GM20000 (cell line): ENCODE measurements around the gene RSPH3.
"Not testable (repeated sequence)": the region's sequence is repeated elsewhere in the genome, so short reads cannot be mapped to it uniquely, and the experiment has no call there.

Experiments
- DNase-seq: peaks from one replicate; pipeline ENCODE4 v3.0.0; 2012; ENCODE audit warnings: low spot score
- TF ChIP-seq, protein P1 (sequence below): IDR thresholded peaks from 2 replicates; pipeline ENCODE4 v1.5.1; 2012; ENCODE audit warnings: mild to moderate bottlenecking, control low read depth; ENCODE audit errors: extremely low read depth, missing control alignments

The RSPH3 gene

DNA sequence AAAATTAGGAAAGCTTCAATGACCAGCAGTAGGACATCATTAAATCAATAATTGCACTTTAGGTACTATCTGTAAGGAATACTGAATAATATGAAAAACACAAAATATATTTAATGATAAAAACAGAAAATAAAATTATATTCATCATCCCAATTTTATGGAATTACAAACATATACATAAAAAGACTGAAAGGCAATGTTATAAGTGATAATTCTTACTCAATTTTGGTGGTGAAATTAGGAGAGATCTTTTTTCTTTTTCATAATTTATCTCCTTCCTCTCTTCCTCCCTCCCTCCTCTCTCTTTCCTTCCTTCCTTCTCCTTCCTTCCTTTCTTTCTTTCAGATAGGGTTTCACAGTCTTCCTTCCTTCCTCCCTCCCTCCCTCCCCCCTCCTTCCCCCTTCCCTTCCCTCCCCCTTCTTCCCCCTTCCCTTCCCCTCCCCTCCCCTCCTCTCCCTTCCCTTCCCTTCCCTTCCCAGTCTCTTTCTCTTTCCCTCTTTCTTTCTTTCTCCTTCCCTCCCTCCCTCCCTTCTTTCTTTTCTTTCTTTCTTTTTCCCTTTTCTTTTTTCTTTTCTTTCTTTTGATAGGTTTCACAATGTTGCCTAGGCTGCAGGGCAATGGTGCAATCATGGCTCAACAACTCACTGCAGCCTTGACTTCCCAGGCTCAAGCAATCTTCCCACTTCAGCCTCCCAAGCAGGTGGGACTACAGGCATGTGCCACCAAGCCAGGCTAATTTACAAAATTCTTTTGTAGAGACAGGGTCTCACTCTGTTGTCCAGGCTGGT, 36.8 kb downstream of the RSPH3 start:
- TF ChIP-seq, protein P1, sequence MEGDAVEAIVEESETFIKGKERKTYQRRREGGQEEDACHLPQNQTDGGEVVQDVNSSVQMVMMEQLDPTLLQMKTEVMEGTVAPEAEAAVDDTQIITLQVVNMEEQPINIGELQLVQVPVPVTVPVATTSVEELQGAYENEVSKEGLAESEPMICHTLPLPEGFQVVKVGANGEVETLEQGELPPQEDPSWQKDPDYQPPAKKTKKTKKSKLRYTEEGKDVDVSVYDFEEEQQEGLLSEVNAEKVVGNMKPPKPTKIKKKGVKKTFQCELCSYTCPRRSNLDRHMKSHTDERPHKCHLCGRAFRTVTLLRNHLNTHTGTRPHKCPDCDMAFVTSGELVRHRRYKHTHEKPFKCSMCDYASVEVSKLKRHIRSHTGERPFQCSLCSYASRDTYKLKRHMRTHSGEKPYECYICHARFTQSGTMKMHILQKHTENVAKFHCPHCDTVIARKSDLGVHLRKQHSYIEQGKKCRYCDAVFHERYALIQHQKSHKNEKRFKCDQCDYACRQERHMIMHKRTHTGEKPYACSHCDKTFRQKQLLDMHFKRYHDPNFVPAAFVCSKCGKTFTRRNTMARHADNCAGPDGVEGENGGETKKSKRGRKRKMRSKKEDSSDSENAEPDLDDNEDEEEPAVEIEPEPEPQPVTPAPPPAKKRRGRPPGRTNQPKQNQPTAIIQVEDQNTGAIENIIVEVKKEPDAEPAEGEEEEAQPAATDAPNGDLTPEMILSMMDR, result no peak
- DNase-seq, result no peak

DNA sequence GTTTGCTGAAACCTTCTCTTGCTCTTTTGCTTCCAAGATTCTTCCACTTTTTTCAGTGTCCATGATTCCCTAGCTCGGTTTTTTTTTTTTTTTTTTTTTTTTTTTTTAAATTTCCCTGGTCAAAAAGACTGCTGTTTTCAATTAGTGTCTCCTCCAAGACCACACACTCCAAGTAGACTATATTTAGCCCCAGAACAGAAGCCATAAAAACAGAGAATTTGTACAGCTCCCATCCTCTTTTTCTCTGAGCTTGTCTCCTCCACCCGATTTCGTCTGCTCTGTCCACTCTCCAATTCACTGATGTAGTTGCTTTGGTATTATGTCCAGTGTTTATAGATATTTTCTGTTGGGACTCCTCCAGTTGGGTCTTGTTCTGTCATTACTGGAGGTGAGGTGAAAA, 37.6 kb downstream of the RSPH3 start:
- TF ChIP-seq, protein P1, result no peak
- no peak for DNase-seq

DNA sequence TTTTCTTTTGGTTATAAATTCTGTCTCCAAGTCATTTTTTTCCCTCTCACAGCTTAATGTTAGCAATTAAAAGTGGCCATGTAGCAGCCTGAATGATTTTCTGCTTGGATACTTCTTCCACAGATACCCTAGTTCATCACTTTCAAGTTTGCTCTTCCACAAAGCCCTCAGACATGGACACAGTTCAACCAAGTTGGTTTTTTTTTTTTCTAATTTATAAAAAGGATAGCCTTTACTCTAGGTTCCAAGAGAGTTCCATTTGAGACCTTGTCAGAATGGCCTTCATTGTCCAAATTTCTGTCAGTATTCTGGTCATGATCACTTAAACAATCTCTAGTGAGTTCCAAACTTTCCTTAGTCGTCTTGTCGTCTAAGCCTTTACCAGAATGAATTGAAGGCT, 40.0 kb downstream of the RSPH3 start:
- no peak for DNase-seq
- TF ChIP-seq, protein P1, result no peak

DNA sequence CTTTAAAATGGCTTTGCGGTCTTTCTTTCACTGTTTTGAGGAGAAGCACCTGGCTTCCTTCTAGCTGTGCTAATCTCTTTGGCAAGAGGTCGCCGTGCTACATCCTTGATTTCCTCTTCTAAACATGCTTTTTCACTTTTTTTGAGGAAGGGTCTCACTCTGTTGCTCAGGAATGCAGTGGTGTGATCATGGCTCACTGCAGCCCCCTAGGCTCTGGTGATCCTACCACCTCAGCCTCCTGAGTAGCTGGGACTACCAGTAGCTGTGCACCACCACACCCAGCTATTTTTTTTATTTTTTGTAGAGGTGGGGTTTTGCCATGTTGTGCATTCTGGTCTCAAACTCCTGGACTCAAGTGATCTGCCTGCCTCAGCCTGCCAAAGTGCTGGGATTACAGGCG, 40.5 kb downstream of the RSPH3 start:
- DNase-seq, result no peak
- TF ChIP-seq, protein P1, result no peak

DNA sequence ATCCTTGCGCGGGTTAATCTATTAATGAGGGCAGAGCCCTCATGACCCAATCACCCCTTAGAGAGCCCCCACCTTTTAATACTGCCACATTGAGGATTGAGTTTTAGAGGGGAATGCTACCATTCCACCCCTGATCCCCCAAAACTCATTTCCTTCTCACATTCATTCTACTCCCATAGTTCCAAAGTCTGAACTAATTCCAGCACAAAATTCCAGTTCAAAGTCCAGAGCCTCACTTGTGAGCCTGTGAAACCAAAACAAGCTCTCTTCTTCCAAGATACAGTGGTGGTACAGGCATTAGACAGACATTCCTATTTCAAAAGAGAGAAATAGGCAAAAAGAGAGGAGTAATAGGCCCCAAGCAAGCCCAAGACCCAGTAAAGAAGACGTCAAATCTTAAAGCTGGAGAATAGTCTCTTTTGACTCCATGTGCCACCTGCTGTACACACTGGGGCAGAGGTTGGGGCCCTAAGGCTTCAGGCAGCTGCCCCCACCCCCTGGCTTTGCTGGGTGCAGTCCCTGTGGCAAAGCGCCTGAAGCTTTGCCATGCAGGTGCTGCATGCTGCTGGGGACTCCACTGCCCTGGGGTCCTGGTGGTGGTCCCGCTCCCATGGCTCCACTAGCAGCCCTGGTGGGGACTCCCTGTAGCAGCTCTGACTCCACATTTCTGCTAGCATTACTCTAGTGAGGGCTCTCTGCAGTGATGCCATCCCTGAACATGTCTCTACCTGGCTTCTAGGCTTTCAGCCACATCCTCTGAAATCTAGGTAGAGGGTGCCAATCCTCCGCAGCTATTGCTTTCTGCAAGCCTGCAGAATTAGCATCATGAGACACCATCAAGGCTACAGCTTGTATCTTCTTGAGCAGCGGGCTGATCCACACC, 41.3 kb downstream of the RSPH3 start:
- peak; percentile 20 for DNase-seq
- TF ChIP-seq, protein P1, result no peak

DNA sequence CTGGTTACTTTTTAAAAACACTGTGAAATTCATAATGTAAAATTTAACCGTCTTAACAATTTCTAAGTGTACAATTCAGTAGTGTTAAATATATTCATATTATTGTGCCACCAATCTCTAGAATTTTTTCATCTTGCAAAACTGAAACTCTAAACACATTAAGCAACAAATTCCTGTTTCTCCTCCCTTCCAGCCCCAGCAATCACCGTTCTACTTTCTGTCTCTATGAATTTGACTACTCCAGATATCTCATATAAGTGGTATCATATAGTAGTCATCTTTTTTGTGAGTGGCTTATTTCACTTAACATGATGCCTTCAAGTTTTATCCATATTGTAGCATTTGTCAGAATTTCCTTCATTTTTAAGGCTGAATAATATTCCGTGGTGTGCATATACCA, 44.7 kb downstream of the RSPH3 start:
- DNase-seq, result no peak
- TF ChIP-seq, protein P1, result no peak

DNA sequence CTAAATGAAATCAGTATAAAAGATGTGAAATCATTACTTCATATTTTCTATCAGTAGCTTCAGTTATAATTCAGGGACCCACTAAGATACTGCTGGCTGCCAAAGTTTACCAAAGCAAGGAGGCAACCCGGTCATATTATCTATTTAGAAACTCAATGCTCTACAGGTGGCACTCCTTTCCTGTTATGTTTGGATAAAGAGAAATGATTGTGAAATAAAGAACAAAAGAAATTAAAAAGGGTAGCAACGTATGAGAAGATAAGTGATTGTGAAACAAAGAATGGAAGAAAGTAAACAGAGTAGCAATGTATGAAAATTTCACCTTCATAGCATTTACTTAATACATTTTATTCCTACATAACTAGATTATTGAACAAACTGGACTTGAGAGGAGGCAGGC, 45.2 kb downstream of the RSPH3 start:
- no peak for DNase-seq
- TF ChIP-seq, protein P1, result no peak

DNA sequence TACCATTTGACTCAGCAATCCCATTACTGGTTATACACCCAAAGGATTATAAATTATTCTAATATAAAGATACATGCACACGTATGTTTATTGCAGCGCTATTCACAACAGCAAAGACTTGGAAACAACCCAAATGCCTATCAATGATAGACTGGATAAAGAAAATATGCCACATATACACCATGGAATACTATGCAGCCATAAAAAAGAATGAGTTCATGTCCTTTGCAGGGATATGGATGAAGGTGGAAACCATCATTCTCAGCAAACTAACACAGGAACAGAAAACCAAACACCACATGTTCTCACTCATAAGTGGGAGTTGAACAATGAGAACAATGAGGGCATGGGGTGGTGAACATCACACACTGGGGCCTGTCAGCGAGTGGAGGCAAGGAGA, 48.0 kb downstream of the RSPH3 start:
- not testable (repeated sequence) for DNase-seq

DNA sequence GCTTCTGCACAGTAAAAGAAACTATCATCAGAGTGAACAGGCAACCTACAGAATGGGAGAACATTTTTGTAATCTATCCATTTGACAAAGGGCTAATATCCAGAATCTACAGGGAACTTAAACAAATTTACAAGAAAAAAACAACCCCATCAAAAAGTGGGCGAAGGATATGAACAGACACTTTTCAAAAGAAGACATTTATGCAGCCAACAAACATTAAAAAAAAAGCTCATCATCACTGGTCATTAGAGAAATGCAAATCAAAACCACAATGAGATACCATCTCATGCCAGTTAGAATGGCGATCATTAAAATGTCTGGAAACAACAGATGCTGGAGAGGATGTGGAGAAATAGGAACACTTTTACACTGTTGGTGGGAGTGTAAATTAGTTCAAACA, 48.4 kb downstream of the RSPH3 start:
- DNase-seq, result not testable (repeated sequence)
